HL-60 (cell line): ENCODE data around the gene KRT36.

Experiments
- DNase-seq, 2 experiments: peaks; one replicate each; pipeline ENCODE4 v3.0.0-alpha.2; 2010 to 2020; ENCODE audit warnings: low read depth in 1 of 2, low spot score in 1 of 2
- H3K27ac ChIP-seq: fragments of 250-450 bp; sonication (Bioruptor Pico); replicated peaks from 2 replicates; pipeline ENCODE4 v1.5.1; 2020; ENCODE audit warnings: mild to moderate bottlenecking, moderate library complexity
- H3K27me3 ChIP-seq: fragments of 250-450 bp; sonication (Bioruptor Pico); 2 replicates; pipeline ENCODE4 v1.5.1; 2021; ENCODE audit warnings: mild to moderate bottlenecking, moderate library complexity; ENCODE audit not compliant: insufficient read depth, poor library complexity, severe bottlenecking
- H3K4me3 ChIP-seq: replicated peaks from 2 replicates; pipeline ENCODE4 v1.5.1; 2011; ENCODE audit warnings: mild to moderate bottlenecking, control low read depth, low read length; ENCODE audit not compliant: insufficient read depth
- CTCF ChIP-seq: IDR thresholded peaks from one replicate; pipeline ENCODE4 v1.5.1; 2011; ENCODE audit warnings: low read length, control low read depth, inconsistent platforms; ENCODE audit not compliant: insufficient read depth
- GABPA ChIP-seq: IDR thresholded peaks from 2 replicates; pipeline ENCODE4 v1.6.1; 2012; ENCODE audit warnings: low read depth
- POLR2AphosphoS5 ChIP-seq: IDR thresholded peaks from 2 replicates; pipeline ENCODE4 v1.6.1; 2012; ENCODE audit warnings: low read depth
- REST ChIP-seq: IDR thresholded peaks from 2 replicates; pipeline ENCODE4 v1.6.1; 2012; ENCODE audit warnings: low read depth; ENCODE audit not compliant: insufficient replicate concordance
- SPI1 ChIP-seq: IDR thresholded peaks from 2 replicates; pipeline ENCODE4 v1.6.1; 2012; ENCODE audit warnings: low read depth, mild to moderate bottlenecking, borderline replicate concordance

Gene KRT36

GRCh38 chr17:41535764-41536481, 46.2 kb upstream of the KRT36 start:
- H3K27me3 ChIP-seq: peaks cover 4% of the 10 kb centered on the region
- TF ChIP-seq POLR2AphosphoS5 (no peak), GABPA (no peak), REST (no peak), SPI1 (no peak), CTCF (no peak)
- H3K27ac ChIP-seq: no peak overlapping the region
- no peak for DNase-seq
- no peak overlapping the region for H3K4me3 ChIP-seq

- Histone ChIP-seq H3K4me3 (no peak overlapping the region), H3K27me3 (peaks cover 11% of the 10 kb centered on the region), H3K27ac (no peak overlapping the region)
- no peak for TF ChIP-seq POLR2AphosphoS5
- no peak for TF ChIP-seq CTCF
- TF ChIP-seq REST: no peak
- TF ChIP-seq SPI1: no peak
- no peak for DNase-seq
These were observed 45.3 kb upstream of the KRT36 start for GRCh38 chr17:41534899-41535546.

- Histone ChIP-seq H3K27me3 (peaks cover 17% of the 10 kb centered on the region), H3K4me3 (no peak overlapping the region), H3K27ac (no peak overlapping the region)
- no peak for TF ChIP-seq POLR2AphosphoS5
- no peak for TF ChIP-seq GABPA
- TF ChIP-seq SPI1: no peak
- TF ChIP-seq REST: no peak
- no peak for TF ChIP-seq CTCF
- DNase-seq: no peak
These were observed 43.9 kb upstream of the KRT36 start for GRCh38 chr17:41533613-41534012.
